ENCODE data around the gene STEEP1.
"Not testable (repeated sequence)": the region's sequence is repeated elsewhere in the genome, so short reads cannot be mapped to it uniquely, and the experiment has no call there.

The STEEP1 gene

DNA sequence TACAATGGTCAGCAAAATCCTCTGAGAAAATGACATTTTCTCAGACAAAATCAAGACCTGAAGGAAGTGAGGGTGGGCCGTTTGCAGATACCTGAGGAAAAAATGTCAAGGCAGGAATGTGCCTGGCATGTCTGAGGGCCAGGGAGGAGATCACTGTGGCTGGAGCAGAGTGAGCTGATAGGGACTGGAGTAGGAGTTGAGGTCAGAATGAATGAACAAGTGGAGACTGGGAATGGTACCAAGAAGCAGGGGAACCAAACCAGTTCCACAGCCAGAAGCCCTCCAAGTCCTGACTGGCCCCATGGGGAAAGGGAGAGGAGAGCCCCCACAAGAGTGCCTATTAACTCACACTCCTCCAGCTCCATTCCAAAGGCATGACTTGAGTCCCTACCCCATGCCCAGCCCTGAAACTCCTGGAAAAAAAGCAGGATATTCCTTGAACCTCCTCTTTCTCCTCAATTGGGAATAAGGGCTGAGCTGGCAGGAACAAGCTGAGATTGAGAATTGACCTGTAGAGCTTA lies 41.5 kb downstream of the STEEP1 start:
- Histone ChIP-seq H3K4me3 (ENCODE audit: low read depth in 1 of 2, low read length in 2 of 2) (no peak overlapping the region), H3K27me3 (ENCODE audit: control insufficient read depth in 1 of 2, insufficient read depth in 2 of 2, low read length in 2 of 2) (no peaks in the 10 kb centered on the region), H3K4me1 (ENCODE audit: insufficient read depth, low read length) (no peaks in the 10 kb centered on the region), H3K9me3 (ENCODE audit: low read length) (no peaks in the 10 kb centered on the region), H3K36me3 (ENCODE audit: insufficient read depth, low read length) (no peaks in the 10 kb centered on the region), H3K27ac (ENCODE audit: low read depth, low read length) (no peak overlapping the region), H3K9ac (ENCODE audit: low read length) (no peak overlapping the region)

DNA sequence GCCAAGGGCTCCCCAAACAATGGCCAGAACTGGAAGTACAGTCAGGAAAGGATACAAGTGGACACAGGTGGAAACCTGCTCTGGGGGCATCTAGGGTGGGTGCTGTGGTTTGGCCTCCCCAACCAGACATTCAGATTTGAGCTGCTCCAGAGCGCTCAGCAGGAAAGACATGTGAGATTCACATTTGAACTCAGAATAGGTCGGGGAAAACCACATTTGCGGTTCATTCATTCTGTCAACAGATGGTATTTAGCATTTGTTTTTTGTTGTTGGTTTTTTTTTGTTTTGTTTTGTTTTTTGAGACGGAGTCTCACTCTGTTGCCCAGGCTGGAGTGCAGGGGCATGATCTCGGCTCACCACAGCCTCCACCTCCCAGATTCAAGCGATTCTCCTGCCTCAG lies 44.0 kb downstream of the STEEP1 start:
- H3K36me3 ChIP-seq (ENCODE audit: insufficient read depth, low read length), result no peaks in the 10 kb centered on the region
- H3K9me3 ChIP-seq (ENCODE audit: low read length), result no peaks in the 10 kb centered on the region
- H3K27me3 ChIP-seq (ENCODE audit: control insufficient read depth in 1 of 2, insufficient read depth in 2 of 2, low read length in 2 of 2), result no peaks in the 10 kb centered on the region
- no peak overlapping the region for H3K4me3 ChIP-seq (ENCODE audit: low read depth in 1 of 2, low read length in 2 of 2)
- H3K27ac ChIP-seq (ENCODE audit: low read depth, low read length), result no peak overlapping the region
- H3K4me1 ChIP-seq (ENCODE audit: insufficient read depth, low read length), result no peaks in the 10 kb centered on the region
- no peak overlapping the region for H3K9ac ChIP-seq (ENCODE audit: low read length)

DNA sequence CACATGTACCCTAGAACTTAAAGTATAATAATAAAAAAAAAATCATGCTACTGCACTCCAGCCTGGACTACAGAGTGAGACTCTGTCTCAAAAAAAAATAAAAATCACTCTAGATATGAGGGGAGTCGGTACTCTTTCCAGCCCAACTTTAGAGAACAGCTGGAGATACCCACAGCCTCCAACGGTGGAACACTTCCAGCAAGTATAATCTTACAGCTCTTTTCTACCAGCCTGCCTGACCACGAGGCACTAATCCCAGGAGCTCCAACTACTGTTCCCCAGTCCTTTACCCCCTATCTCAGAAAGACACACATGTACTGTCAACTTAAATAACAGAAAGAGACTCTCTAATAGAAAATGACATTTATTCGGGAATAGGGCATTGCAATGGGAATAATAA lies 46.8 kb downstream of the STEEP1 start:
- H3K9me3 ChIP-seq (ENCODE audit: low read length), result no peaks in the 10 kb centered on the region

DNA sequence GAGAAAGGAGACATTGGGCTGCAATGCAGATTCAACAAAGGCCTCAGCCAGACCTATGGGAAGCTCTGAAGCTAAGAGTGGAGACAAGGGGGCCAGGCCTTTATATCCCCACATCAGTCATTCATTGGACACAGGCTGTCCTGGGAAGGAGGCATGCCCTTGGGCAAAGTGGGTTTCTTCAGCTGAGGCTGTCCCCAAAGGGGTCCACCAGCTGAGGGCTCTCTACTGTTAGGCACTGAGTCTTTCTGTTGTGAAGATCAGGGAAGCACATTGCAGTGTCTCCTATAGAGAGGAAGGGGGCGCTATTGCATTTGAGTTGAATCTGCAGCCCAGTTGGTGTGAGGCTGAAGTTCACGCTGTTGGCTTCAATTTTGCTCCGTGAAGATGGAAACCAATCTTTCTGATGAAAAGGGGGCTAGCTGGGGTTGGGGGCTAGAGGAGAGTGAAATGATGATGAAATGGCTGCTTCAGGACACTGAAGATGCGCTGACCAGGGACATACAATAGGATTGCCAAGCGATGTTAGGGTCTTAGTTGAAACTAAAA lies 49.0 kb downstream of the STEEP1 start:
- Histone ChIP-seq H3K27ac (ENCODE audit: low read depth, low read length) (no peak overlapping the region), H3K4me1 (ENCODE audit: insufficient read depth, low read length) (no peaks in the 10 kb centered on the region), H3K9me3 (ENCODE audit: low read length) (no peaks in the 10 kb centered on the region), H3K9ac (ENCODE audit: low read length) (no peak overlapping the region), H3K36me3 (ENCODE audit: insufficient read depth, low read length) (no peaks in the 10 kb centered on the region), H3K27me3 (ENCODE audit: control insufficient read depth in 1 of 2, insufficient read depth in 2 of 2, low read length in 2 of 2) (no peaks in the 10 kb centered on the region), H3K4me3 (ENCODE audit: low read depth in 1 of 2, low read length in 2 of 2) (no peak overlapping the region)

More for the DNA sequence above, 46.8 kb downstream of the STEEP1 start:
- Histone ChIP-seq H3K27me3 (ENCODE audit: control insufficient read depth in 1 of 2, insufficient read depth in 2 of 2, low read length in 2 of 2) (no peaks in the 10 kb centered on the region), H3K9ac (ENCODE audit: low read length) (no peak overlapping the region), H3K4me1 (ENCODE audit: insufficient read depth, low read length) (no peaks in the 10 kb centered on the region), H3K4me3 (ENCODE audit: low read depth in 1 of 2, low read length in 2 of 2) (no peak overlapping the region), H3K36me3 (ENCODE audit: insufficient read depth, low read length) (no peaks in the 10 kb centered on the region), H3K27ac (ENCODE audit: low read depth, low read length) (no peak overlapping the region)

DNA sequence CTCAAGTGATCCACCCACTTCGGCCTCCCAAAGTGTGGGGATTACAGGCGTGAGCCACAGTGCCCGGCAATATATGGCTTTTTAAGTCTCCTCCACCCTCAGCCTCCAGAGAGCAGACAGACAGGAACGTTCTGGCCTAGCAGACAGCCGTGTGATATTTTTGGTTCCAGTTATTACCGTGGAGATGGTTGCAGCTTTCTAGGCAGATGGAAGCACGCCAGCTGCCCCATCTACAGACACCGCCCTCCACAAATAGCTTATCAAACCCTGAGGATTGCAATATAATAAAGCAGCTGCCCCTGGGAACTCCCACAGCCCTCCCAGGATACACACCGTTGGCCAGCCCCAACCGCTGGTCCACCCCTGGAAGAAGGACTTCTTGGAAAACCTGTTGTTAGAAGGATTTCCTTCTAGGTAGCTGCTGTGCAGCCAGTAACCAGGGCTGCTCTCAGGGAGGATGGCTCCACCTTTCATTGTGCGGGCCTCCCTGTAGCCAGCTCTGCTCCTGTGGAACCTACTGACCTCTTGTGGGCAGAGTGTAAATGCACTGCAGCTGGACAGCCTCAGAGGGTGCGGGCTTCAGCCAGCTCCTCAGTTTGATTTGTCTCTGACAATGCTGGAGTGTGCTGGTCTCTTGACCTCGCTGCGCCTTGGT lies 52.9 kb downstream of the STEEP1 start:
- Histone ChIP-seq H3K4me3 (ENCODE audit: low read depth in 1 of 2, low read length in 2 of 2) (no peak overlapping the region), H3K4me1 (ENCODE audit: insufficient read depth, low read length) (no peaks in the 10 kb centered on the region), H3K27ac (ENCODE audit: low read depth, low read length) (no peak overlapping the region), H3K9ac (ENCODE audit: low read length) (no peak overlapping the region), H3K36me3 (ENCODE audit: insufficient read depth, low read length) (no peaks in the 10 kb centered on the region), H3K9me3 (ENCODE audit: low read length) (no peaks in the 10 kb centered on the region), H3K27me3 (ENCODE audit: control insufficient read depth in 1 of 2, insufficient read depth in 2 of 2, low read length in 2 of 2) (no peaks in the 10 kb centered on the region)

DNA sequence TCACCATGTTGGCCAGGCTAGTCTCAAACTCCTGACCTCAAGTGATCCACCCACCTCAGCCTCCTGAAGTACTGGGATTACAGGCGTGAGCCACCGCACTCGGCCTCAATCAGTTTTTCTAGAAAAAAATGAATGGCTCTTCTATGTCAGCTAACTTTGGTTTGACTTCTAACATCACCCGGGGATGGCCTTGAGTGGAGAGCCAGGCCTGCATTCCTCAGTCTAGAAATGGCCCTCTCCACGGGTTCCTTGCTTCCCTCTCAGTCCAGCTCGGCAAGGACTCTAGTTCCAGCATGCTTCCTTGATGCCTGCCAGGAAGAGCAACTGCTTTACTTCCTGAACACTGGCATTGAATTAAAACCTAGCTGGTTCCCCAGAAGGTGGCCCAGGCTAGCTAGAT lies 58.0 kb downstream of the STEEP1 start:
- Histone ChIP-seq H3K4me3 (ENCODE audit: low read depth in 1 of 2, low read length in 2 of 2) (no peak overlapping the region), H3K36me3 (ENCODE audit: insufficient read depth, low read length) (no peaks in the 10 kb centered on the region), H3K9me3 (ENCODE audit: low read length) (no peaks in the 10 kb centered on the region), H3K27ac (ENCODE audit: low read depth, low read length) (no peak overlapping the region), H3K27me3 (ENCODE audit: control insufficient read depth in 1 of 2, insufficient read depth in 2 of 2, low read length in 2 of 2) (peaks cover 0 to 4% of the 10 kb centered on the region in 2 donors), H3K4me1 (ENCODE audit: insufficient read depth, low read length) (no peaks in the 10 kb centered on the region), H3K9ac (ENCODE audit: low read length) (no peak overlapping the region)

DNA sequence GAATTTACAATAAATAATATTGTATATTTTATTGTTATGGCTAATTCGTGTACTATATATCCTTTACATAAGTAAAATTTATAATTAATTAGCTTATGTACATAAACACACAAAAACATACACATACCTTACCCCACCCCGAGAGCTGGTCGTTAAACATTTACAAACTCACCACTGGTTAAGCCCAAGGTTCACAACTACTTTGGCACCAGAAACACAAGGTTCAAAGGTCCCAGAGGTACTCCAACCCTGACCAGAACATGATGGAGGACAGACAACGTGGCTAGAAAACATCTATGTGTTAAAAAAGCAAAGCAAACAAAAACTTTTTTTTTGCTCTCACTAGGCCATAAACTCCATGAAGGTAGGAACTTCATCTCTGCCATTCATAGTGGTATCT lies 59.3 kb downstream of the STEEP1 start:
- Histone ChIP-seq H3K4me1 (ENCODE audit: insufficient read depth, low read length) (no peaks in the 10 kb centered on the region), H3K36me3 (ENCODE audit: insufficient read depth, low read length) (no peaks in the 10 kb centered on the region), H3K9me3 (ENCODE audit: low read length) (no peaks in the 10 kb centered on the region), H3K9ac (ENCODE audit: low read length) (no peak overlapping the region), H3K27ac (ENCODE audit: low read depth, low read length) (no peak overlapping the region), H3K4me3 (ENCODE audit: low read depth in 1 of 2, low read length in 2 of 2) (no peak overlapping the region), H3K27me3 (ENCODE audit: control insufficient read depth in 1 of 2, insufficient read depth in 2 of 2, low read length in 2 of 2) (peaks cover 0 to 4% of the 10 kb centered on the region in 2 donors)

DNA sequence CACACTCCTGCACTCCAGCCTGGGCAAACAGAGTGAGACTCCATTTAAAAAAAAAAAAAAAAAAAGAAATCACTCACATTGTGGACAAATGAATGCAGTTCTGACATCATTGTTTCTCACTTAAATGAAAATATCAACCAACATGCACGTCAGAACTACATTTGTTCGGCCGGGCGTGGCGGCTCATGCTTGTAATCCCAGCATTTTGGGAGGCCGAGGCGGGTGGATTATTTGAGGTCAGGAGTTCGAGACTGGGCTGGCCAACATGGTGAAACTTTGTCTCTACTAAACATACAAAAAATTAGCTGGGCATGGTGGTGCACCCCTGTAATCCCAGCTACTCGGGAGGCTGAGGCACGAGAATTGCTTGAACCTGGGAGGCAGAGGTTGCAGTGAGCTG lies 60.1 kb downstream of the STEEP1 start:
- not testable (repeated sequence) for H3K4me3 ChIP-seq (ENCODE audit: low read depth in 1 of 2, low read length in 2 of 2); H3K27ac ChIP-seq (ENCODE audit: low read depth, low read length); H3K27me3 ChIP-seq (ENCODE audit: control insufficient read depth in 1 of 2, insufficient read depth in 2 of 2, low read length in 2 of 2); H3K9me3 ChIP-seq (ENCODE audit: low read length); H3K4me1 ChIP-seq (ENCODE audit: insufficient read depth, low read length); H3K9ac ChIP-seq (ENCODE audit: low read length); H3K36me3 ChIP-seq (ENCODE audit: insufficient read depth, low read length)

DNA sequence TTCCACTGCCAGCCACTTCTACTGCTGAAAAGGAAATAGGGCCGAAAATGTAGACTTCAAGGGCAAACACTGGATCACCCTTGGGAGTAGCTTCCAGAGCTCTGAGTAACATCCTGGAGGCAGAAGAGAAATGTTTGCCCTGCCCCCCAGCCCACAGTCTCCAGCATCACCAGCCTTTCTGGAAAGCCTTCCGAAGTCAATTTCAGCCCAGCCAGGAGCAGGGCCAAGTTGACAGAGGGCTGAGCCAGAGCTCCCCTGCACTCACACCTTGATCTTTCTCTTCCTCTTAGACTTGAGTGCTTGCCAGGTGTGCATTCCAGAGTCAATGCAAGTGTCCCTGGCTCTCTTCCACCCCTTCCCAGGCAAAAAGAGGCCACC lies 61.7 kb downstream of the STEEP1 start:
- H3K9me3 ChIP-seq (ENCODE audit: low read length), result no peaks in the 10 kb centered on the region
- H3K4me3 ChIP-seq (ENCODE audit: low read depth in 1 of 2, low read length in 2 of 2), result no peak overlapping the region
- H3K36me3 ChIP-seq (ENCODE audit: insufficient read depth, low read length), result no peaks in the 10 kb centered on the region
- no peak overlapping the region for H3K27ac ChIP-seq (ENCODE audit: low read depth, low read length)
- H3K4me1 ChIP-seq (ENCODE audit: insufficient read depth, low read length), result no peaks in the 10 kb centered on the region
- no peak overlapping the region for H3K9ac ChIP-seq (ENCODE audit: low read length)
- H3K27me3 ChIP-seq (ENCODE audit: control insufficient read depth in 1 of 2, insufficient read depth in 2 of 2, low read length in 2 of 2), result peaks cover 0 to 4% of the 10 kb centered on the region in 2 donors

DNA sequence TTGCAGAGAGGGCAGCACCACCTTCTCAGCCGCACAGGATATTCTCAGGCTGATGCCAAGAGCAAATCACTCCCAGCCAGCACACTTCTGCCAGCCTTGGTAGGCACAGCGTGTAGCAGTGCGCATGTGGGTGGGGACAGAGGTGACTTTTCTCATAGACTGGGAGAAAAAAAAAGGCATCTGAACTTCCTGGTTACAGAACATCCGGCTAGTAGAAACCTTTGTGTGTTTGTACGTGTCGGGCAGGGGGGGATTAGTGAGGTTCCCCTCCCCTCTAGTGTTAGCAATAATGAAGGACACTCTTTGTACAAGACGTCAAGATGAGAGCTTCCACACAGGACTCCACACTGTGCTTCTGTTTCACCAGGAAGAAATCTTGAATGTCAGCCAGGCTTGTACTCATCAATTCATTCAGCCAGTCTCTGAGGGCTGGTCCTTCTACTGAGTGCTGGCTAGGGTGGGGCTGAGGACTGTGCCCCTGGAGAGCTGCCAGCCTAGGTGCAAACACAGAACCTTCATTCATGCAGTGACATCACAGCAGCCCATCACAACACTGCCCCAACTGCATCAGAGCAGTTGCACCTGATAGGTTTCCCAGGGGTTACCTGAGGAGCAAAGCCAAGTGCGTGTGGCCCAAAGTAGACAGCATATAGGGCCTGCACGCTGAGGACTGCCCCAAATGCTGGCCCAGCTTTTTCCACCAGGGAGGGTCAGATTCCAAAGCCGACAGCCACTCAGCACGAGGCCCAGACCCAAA lies 62.3 kb downstream of the STEEP1 start:
- H3K4me3 ChIP-seq (ENCODE audit: low read depth in 1 of 2, low read length in 2 of 2), result no peak overlapping the region
- no peaks in the 10 kb centered on the region for H3K36me3 ChIP-seq (ENCODE audit: insufficient read depth, low read length)
- H3K9me3 ChIP-seq (ENCODE audit: low read length), result no peaks in the 10 kb centered on the region
- no peak overlapping the region for H3K27ac ChIP-seq (ENCODE audit: low read depth, low read length)
- H3K27me3 ChIP-seq (ENCODE audit: control insufficient read depth in 1 of 2, insufficient read depth in 2 of 2, low read length in 2 of 2), result peaks cover 0 to 4% of the 10 kb centered on the region in 2 donors
- no peak overlapping the region for H3K9ac ChIP-seq (ENCODE audit: low read length)
- no peaks in the 10 kb centered on the region for H3K4me1 ChIP-seq (ENCODE audit: insufficient read depth, low read length)

DNA sequence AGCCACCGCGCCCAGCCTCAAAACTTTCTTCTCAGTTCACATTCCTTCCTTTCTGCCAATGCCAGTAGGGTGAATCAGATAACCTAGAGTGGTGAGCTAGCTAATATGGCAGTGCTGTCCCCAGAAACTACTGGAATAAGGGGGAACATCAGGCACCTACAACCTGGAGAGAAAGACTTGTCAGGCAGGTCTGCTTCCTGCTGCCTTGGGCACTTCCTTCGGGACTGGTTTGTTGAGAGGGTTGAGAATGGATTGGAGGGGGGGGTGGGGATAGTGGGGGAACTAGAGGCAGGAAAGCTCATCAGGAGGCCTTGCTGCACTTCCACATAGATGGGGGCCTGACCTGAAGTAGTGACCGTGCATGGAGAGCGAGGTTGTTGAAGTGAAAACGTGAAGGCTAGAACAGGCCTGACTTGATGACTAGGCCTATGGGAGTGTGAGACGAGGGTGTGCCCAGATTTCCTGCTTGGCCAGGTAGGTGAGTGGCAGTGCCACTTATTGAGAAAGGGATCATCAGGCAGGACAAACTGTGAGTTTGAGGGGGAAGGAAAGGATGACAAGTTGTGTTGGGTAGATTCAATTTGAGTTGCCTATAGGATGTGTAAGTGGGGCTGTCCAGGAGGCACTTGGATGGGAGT lies 63.6 kb downstream of the STEEP1 start:
- H3K4me1 ChIP-seq (ENCODE audit: insufficient read depth, low read length), result no peaks in the 10 kb centered on the region
- H3K4me3 ChIP-seq (ENCODE audit: low read depth in 1 of 2, low read length in 2 of 2), result no peak overlapping the region
- no peaks in the 10 kb centered on the region for H3K9me3 ChIP-seq (ENCODE audit: low read length)
- H3K27me3 ChIP-seq (ENCODE audit: control insufficient read depth in 1 of 2, insufficient read depth in 2 of 2, low read length in 2 of 2), result peaks cover 0 to 4% of the 10 kb centered on the region in 2 donors
- H3K27ac ChIP-seq (ENCODE audit: low read depth, low read length), result no peak overlapping the region
- H3K36me3 ChIP-seq (ENCODE audit: insufficient read depth, low read length), result no peaks in the 10 kb centered on the region
- no peak overlapping the region for H3K9ac ChIP-seq (ENCODE audit: low read length)
